Cardiac atrium fibroblast (primary cell): ENCODE data around the gene CSAD. TPM values are rescaled to one million over a fixed set of nuclear protein-coding genes. Genes with fewer than 3 reads are reported as not detected.

ENCODE experiments used
- total RNA-seq: library from RNA; depleted of rRNA; stranded (reverse); fragments of >200 nt; gene quantifications from 2 replicates; pipeline ENCODE4 v1.2.3, GENCODE V29; 2015

The CSAD gene
- total RNA-seq = 7.4 and 11.8 TPM in 2 replicates

GRCh38 chr12:53180220-53180930 lies at the start of gene CSAD, which contains the start of gene ZNF740:
CSAD (minus strand) TSS chr12:53180925; CDS start chr12:53173470, 7,455 bp downstream.
ZNF740 (plus strand) TSS chr12:53180722; CDS start chr12:53181984, 1,262 bp downstream.

GRCh38 chr12:53207042-53207441 lies 26.3 kb upstream of the CSAD start, which contains the start of gene ITGB7:
ITGB7 (minus strand) TSS chr12:53207251; CDS start chr12:53200443, 6,808 bp downstream.

Other genes starting within 250 kb of the CSAD start
- gene KRT18, start 231.8 kb downstream of the CSAD start, total RNA-seq = 241 and 333 TPM in 2 replicates
- 547 and 594 TPM in 2 replicates for gene EIF4B, start 174.5 kb downstream of the CSAD start, total RNA-seq
- gene TNS2, start 130.9 kb downstream of the CSAD start, total RNA-seq = 99.6 and 100 TPM in 2 replicates
- 24.3 and 27.1 TPM in 2 replicates for gene SPRYD3, start 101.5 kb downstream of the CSAD start, total RNA-seq
- 275 and 379 TPM in 2 replicates for gene IGFBP6, start 83.3 kb downstream of the CSAD start, total RNA-seq
- gene SOAT2, start 77.4 kb downstream of the CSAD start, total RNA-seq = not detected in 2 replicates
- 5.0 and 6.5 TPM in 2 replicates for gene ZNF740, start 203 bp downstream of the CSAD start, total RNA-seq
- 0.18 TPM in 1 of 2 replicates, not detected in the other for gene ITGB7, start 26.3 kb upstream of the CSAD start, total RNA-seq
- 15.6 and 17.7 TPM in 2 replicates for gene RARG, start 51.3 kb upstream of the CSAD start, total RNA-seq
- 3.2 and 4.7 TPM in 2 replicates for gene ESPL1, start 87.4 kb upstream of the CSAD start, total RNA-seq
- gene PFDN5, start 114.6 kb upstream of the CSAD start, total RNA-seq = 376 and 591 TPM in 2 replicates
- 38.6 and 54.3 TPM in 2 replicates for gene MYG1, start 118.8 kb upstream of the CSAD start, total RNA-seq
- 46.2 and 50.2 TPM in 2 replicates for gene AAAS, start 140.7 kb upstream of the CSAD start, total RNA-seq
- not detected in 2 replicates for gene SP7, start 155.4 kb upstream of the CSAD start, total RNA-seq
- gene SP1, start 199.3 kb upstream of the CSAD start, total RNA-seq = 25.8 and 28.3 TPM in 2 replicates
- not detected in 2 replicates for gene AMHR2, start 242.9 kb upstream of the CSAD start, total RNA-seq